Measurements from ENCODE around the gene TESK1.
"Not testable (repeated sequence)": the region's sequence is repeated elsewhere in the genome, so short reads cannot be mapped to it uniquely, and the experiment has no call there.

Gene TESK1

GRCh38 chr9:35615981-35616680, 11.1 kb downstream of the TESK1 start:
- DNase-seq (ENCODE audit: low read depth in 2 of 2): no peak

DNA sequence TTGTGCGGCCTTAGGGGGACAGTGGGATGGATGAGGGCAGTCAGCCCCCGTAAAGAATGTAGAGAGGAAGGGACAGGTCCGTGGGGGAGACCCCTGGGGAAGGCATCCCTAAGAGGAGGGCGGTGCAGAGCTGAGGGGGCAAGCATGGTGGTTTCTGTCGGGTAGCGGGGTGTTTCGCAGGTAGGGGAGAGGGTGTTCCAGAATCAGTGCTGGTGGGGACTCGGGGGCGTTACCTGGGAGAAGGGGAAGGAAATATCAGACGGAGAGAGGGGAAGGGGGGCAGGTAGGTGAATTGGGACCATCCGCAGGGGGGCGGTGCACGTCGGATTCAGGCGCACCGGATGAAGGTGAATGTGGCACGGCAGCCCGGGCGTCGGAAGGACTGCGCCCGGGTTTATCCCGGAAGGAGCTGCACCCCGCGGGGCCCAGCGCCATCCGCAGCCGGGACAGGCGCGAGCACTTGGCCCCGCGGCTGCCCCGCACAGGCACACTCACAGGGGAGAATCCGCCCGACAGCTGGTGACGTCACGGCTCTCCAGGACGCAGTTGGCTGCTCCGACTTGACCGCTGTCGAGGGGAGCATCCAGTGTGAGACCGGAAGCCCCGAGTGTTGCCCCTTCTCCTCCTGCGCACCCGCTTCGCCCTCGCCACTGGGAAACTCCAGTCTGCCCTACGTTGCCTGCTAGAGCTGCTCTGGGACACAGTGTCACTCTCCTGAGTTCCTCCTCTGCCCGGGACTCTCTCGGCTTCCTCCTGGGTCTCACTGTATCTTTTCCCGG, 11.8 kb downstream of the TESK1 start:
- DNase-seq (ENCODE audit: low read depth in 2 of 2): peak; percentile 63 to 71

GRCh38 chr9:35617548-35617947, 12.5 kb downstream of the TESK1 start:
- DNase-seq (ENCODE audit: low read depth in 2 of 2): no peak

DNA sequence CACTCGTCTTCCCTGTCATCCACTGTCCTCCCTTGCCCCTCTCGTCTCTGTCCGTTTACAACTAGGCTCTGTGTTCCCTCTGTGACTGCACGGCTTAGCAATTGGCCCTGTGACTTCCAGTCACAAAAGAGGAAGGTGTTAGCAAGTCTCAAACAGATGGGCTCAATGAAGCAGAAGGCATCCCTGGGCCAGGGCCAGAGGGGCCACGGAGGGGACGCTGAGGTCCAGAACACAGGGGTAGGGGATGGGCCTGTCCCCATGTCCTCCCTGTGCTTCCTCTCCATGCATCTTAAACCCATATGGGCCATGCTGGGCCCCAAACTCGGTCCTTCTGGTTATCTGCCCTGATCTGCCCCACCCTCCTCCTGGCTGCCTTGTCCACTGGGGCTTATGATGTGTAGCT, 13.3 kb downstream of the TESK1 start, which contains the start of gene CD72:
Gene CD72 (minus strand): TSS at position 89 of the 403 bp plus-strand sequence. CDS start 110 bp downstream, outside the sequence.
- no peak for DNase-seq (ENCODE audit: low read depth in 2 of 2)

- peak; percentile 43 to 66 for DNase-seq (ENCODE audit: low read depth in 2 of 2)
Measured at GRCh38 chr9:35618854-35619799, 14.1 kb downstream of the TESK1 start.

DNA sequence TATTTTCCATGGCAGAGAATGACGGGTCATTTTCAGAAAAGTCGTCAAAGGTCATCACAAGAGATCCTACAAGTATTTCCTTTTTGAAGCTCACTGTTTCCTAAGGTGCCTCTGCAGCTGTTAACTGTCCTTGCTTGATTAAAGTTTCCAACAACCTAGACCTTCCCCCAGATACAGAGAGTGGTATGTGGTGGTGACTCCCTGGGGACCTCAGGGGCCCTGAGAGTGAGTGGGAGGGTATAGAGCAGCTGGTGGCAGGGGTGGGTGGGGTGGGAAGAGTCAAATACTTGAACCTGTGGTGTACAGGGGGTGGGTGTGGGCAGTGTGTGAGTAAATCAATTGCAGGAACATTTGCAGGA, 14.7 kb downstream of the TESK1 start:
- DNase-seq (ENCODE audit: low read depth in 2 of 2): peak; percentile 18 to 25

GRCh38 chr9:35627575-35627974, 22.5 kb downstream of the TESK1 start:
- DNase-seq (ENCODE audit: low read depth in 2 of 2): no peak

- DNase-seq (ENCODE audit: low read depth in 2 of 2): no peak
Measured at GRCh38 chr9:35628389-35628991, 23.4 kb downstream of the TESK1 start.

- DNase-seq (ENCODE audit: low read depth in 2 of 2): no peak
Measured at GRCh38 chr9:35629597-35629996, 24.5 kb downstream of the TESK1 start.

- DNase-seq (ENCODE audit: low read depth in 2 of 2): no peak
Measured at GRCh38 chr9:35635730-35636129, 30.7 kb downstream of the TESK1 start.

DNA sequence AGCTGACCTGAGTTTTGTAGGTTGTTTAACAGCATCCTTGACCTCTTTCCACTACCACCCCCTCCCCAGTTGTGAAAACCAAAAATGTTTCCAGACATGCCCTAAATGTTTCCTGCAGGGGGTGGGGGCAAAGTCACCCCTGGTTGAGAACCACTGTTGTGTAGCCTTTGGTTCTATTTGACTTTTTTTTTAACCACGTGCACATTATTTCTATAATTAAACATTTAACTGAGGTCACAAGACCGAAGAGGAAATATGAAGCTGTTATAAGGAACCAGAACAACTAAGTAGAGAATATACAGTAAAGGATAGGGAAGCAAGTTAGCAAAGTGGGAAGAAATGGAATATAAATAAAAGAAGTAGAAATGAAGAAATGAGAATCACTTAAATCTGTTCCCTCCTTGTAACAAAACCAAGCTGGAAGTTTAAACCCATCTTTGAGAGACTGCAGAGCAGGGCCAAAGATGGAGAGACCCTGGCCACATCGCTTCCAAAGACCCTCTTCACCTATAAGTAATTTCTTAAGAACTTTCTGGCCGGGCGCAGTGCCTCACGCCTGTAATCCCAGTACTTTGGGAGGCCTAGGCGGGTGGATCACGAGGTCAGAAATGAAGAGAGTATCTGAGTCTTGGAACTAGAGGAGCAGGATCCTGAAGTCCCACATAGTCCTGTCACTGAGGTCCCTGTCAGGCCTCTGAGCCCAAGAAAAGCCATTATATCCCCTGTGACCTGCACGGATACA, 31.2 kb downstream of the TESK1 start:
- DNase-seq (ENCODE audit: low read depth in 2 of 2): no peak

DNA sequence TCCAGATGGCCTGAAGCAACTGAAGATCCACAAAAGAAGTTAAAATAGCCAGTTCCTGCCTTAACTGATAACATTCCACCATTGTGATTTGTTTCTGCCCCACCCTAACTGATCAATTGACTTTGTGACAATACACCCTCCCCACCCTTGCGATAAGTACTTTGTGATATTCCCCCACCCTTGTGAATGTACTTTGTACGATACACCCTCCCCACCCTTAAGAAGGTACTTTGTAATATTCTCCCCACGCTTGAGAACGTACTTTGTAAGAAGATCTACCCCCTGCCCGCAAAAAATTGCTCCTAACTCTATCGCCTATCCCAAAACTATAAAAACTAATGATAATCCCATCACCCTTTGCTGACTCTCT, 31.8 kb downstream of the TESK1 start:
- DNase-seq (ENCODE audit: low read depth in 2 of 2): not testable (repeated sequence)

- DNase-seq (ENCODE audit: low read depth in 2 of 2): not testable (repeated sequence)
Measured at GRCh38 chr9:35637427-35637955, 32.4 kb downstream of the TESK1 start.

DNA sequence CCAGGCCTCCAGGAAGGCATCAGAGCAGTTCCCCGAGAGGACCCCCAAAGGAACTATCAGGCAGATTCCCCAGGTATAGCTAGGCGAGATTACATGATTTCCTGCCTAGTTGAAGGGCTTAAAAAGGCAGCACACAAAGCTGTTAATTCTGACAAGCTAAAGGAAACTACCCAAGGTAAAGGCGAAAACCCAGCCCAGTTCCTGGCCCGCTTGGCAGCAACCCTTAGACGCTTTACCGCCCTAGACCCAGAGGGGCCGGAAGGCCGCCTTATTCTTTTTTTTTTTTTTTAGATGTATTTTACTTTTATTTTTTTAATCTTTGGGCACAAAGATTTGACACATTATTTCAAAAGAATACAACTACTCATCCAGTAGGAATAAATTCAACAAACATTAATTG, 33.7 kb downstream of the TESK1 start:
- not testable (repeated sequence) for DNase-seq (ENCODE audit: low read depth in 2 of 2)

DNA sequence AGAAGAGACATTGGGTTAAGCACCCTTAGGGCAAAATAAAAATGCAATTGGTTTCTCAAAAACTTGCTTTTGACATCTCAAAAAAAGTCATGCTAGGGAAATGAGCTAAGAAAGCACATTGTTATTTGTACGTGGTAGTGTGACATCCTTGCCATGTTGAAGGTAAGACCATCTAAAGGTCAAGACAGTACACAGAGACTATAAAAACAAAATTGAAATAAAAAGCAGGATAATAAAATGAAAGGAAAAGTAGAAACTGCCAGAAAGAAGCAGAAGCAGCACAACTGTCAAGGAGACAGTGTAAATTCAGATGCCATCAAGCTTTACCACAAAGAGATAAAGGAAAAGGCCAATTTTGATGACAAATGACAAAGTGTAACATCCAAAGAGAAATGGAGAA, 34.2 kb downstream of the TESK1 start:
- not testable (repeated sequence) for DNase-seq (ENCODE audit: low read depth in 2 of 2)

DNA sequence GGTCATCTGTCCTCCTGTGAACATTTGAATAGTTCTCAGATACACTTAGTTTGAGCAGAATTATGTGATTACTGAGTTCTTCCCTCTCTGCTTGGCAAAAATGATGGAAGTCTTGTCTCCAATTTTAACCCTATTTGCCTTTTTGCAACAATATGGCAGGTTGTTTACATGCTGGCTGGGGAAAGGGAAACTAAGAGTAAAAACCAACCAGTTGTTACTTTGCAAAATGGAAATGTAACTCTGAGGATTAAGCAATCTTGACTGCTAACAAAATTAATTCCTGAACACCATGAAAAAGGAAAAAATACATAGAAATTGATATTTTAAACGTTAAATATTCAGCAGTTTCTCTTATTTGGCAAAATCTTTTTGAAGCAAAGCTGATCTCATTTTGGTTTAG, 34.6 kb downstream of the TESK1 start:
- no peak for DNase-seq (ENCODE audit: low read depth in 2 of 2)

DNA sequence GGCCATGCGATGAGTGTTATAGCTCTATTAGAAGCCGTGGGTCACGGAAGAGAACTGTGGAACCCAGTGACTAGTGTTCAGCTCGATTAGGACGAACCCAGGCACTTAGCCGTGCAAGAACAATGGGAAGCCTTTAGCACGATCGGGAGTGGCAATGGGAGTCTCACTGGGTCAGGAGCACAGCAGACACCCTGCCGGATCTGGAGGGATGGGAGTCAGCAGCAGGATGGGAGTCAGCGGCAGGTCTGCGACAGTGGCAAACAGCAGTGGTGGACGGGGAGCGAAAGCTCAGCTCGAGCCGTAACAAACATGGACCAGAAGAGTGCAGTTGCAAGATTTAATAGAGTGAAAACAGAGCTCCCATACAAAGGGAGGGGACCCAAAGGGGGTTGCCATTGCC, 35.4 kb downstream of the TESK1 start:
- not testable (repeated sequence) for DNase-seq (ENCODE audit: low read depth in 2 of 2)

DNA sequence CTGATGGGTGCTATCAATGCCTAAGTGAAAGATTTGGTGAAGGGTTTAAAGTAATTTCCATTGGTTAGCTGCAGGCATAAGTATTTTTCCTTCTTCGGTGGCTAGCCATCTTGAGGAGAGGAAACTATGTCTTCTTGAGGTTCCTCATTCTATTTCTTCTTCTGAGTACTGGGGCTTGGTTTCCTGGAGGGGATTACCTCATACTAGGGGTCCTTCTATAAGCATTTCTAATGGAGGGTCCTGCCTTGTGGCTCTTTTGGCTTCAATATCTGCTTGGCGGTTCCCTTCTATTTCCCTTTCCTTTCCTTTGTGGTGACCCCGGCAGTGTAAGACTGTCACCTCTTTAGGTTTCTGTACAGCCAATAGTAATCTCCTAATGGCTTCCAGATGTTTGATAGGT, 36.4 kb downstream of the TESK1 start:
- not testable (repeated sequence) for DNase-seq (ENCODE audit: low read depth in 2 of 2)

- DNase-seq (ENCODE audit: low read depth in 2 of 2): no peak
Measured at GRCh38 chr9:35643046-35643445, 38.0 kb downstream of the TESK1 start.

DNA sequence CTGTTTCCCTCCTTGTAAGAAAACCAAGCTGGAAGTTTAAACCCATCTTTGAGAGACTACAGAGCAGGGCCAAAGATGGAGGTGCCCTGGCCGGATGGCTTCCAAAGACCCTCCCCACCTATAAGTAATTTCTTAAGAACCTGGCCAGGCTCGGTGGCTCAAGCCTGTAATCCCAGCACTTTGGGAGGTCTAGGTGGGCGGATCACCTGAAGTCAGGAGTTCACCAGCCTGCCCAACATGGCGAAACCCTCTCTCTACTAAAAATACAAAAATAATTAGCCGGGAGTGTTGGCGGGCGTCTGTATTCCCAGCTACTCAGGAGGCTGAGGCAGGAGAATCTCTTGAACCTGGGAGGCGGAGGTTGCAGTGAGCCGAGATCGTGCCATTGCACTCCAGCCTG, 40.7 kb downstream of the TESK1 start:
- not testable (repeated sequence) for DNase-seq (ENCODE audit: low read depth in 2 of 2)

DNA sequence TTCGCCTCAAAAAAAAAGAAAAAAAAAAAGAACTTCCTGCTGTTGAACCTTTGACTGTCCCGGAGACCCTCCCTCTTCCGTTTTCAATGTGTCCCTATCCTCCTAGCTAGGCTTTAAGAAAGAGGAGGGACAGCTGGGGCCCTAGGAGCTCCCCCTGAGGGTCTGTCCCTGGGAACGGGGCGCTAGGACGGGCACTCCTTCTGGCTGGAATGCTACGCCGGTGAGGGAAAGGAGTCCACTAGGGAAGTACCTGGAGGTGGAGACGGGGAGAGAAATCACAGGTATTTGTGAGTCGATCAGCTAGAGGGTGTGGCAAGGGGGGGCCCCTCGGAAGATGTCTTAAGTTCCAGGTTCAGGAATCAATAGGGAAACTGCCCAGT, 41.1 kb downstream of the TESK1 start:
- DNase-seq (ENCODE audit: low read depth in 2 of 2): no peak
